Measurements from ENCODE around the gene LRRTM4. TPM values are rescaled to one million over a fixed set of nuclear protein-coding genes. Genes with fewer than 3 reads are reported as not detected.

LRRTM4 gene
- total RNA-seq, 1 experiment from 2014 or later: 0.23 TPM

- DNase-seq (ENCODE audit: low read depth, low spot score) (no peak), ATAC-seq (no peak)
- BruUV-seq (replicated peaks): no TSS peak
- TF ChIP-seq SIN3A (IDR thresholded peaks at IDR 0.05; ENCODE audit: borderline replicate concordance, insufficient read depth, low read depth, low read length): no peak
- TF ChIP-seq CTCF (IDR thresholded peaks at IDR 0.05): no peak
- TF ChIP-seq TCF7L2 (IDR thresholded peaks at IDR 0.05; ENCODE audit: low read depth, low read length): no peak
- no peak for TF ChIP-seq POLR2AphosphoS5 (IDR thresholded peaks at IDR 0.05; ENCODE audit: low read depth, low read length)
- TF ChIP-seq REST (IDR thresholded peaks at IDR 0.05; ENCODE audit: insufficient read depth in 1 of 2, low read depth in 2 of 2, low read length in 1 of 2): no peak
- Histone ChIP-seq H3K36me3 (ENCODE audit: control insufficient read depth, insufficient read depth, low read length) (no peaks in the 10 kb centered on the region), H3K4me1 (ENCODE audit: control insufficient read depth, insufficient read depth, low read length) (no peaks in the 10 kb centered on the region), H3K9me3 (ENCODE audit: control insufficient read depth, insufficient read depth, low read depth, low read length) (no peaks in the 10 kb centered on the region), H3K27ac (ENCODE audit: low read length) (no peak overlapping the region), H3K4me3 (ENCODE audit: low read depth in 2 of 2, low read length in 2 of 2) (no peak overlapping the region), H3K27me3 (ENCODE audit: control insufficient read depth, insufficient read depth, low read length) (no peaks in the 10 kb centered on the region)
- POLR2A ChIA-PET: no interaction called here
- in situ Hi-C loops (cut with HindIII; ENCODE audit: low pct_unique_long_range_greater_than_20kb, low sequenced_read_pairs): no loop called here
- intact Hi-C loops (cut with micrococcal nuclease; ENCODE audit: unreplicated experiment): no loop called here
- CTCF ChIA-PET: no interaction called here
These were observed 435.7 kb downstream of the LRRTM4 start for GRCh38 chr2:77086478-77086877.

GRCh38 chr2:77086051-77086450 lies 436.1 kb downstream of the LRRTM4 start:
- no peak overlapping the region for H3K27ac ChIP-seq (ENCODE audit: low read length)
- CTCF ChIA-PET: no interaction called here
- intact Hi-C loops (cut with micrococcal nuclease; ENCODE audit: unreplicated experiment) (no loop called here), in situ Hi-C loops (cut with HindIII; ENCODE audit: low pct_unique_long_range_greater_than_20kb, low sequenced_read_pairs) (no loop called here)
- ATAC-seq (no peak), DNase-seq (ENCODE audit: low read depth, low spot score) (no peak)
- H3K36me3 ChIP-seq (ENCODE audit: control insufficient read depth, insufficient read depth, low read length): no peaks in the 10 kb centered on the region
- H3K4me3 ChIP-seq (ENCODE audit: low read depth in 2 of 2, low read length in 2 of 2): no peak overlapping the region
- no peaks in the 10 kb centered on the region for H3K9me3 ChIP-seq (ENCODE audit: control insufficient read depth, insufficient read depth, low read depth, low read length)
- POLR2A ChIA-PET: no interaction called here
- no TSS peak for BruUV-seq (replicated peaks)
- H3K27me3 ChIP-seq (ENCODE audit: control insufficient read depth, insufficient read depth, low read length): no peaks in the 10 kb centered on the region
- no peaks in the 10 kb centered on the region for H3K4me1 ChIP-seq (ENCODE audit: control insufficient read depth, insufficient read depth, low read length)
- no peak for TF ChIP-seq REST (IDR thresholded peaks at IDR 0.05; ENCODE audit: insufficient read depth in 1 of 2, low read depth in 2 of 2, low read length in 1 of 2)
- no peak for TF ChIP-seq SIN3A (IDR thresholded peaks at IDR 0.05; ENCODE audit: borderline replicate concordance, insufficient read depth, low read depth, low read length)
- no peak for TF ChIP-seq TCF7L2 (IDR thresholded peaks at IDR 0.05; ENCODE audit: low read depth, low read length)
- TF ChIP-seq POLR2AphosphoS5 (IDR thresholded peaks at IDR 0.05; ENCODE audit: low read depth, low read length): no peak
- TF ChIP-seq CTCF (IDR thresholded peaks at IDR 0.05): no peak
